Neural progenitor cell (in vitro differentiated cells): ENCODE data around the gene PACSIN2. TPM values are rescaled to one million over a fixed set of nuclear protein-coding genes. Genes with fewer than 3 reads are reported as not detected.
"Not testable (repeated sequence)": the region's sequence is repeated elsewhere in the genome, so short reads cannot be mapped to it uniquely, and the experiment has no call there.

Source experiments
- DNase-seq: peaks from one replicate; pipeline ENCODE4 v3.0.0-alpha.2; 2016; ENCODE audit warnings: low spot score
- H2AFZ ChIP-seq: fragments of 200-600 bp; sonication (generic); replicated peaks from 2 replicates; pipeline ENCODE4 v1.6.1; 2016; ENCODE audit warnings: antibody characterized with exemption
- H3F3A ChIP-seq: fragments of 200-600 bp; sonication (generic); 2 replicates; pipeline ENCODE4 v1.6.1; 2016; ENCODE audit warnings: antibody characterized with exemption, low read depth
- H3K27ac ChIP-seq: fragments of 200-600 bp; sonication (generic); 2 replicates; pipeline ENCODE4 v1.5.1; 2016; ENCODE audit warnings: mild to moderate bottlenecking
- H3K27me3 ChIP-seq: fragments of 200-600 bp; sonication (generic); 2 replicates; pipeline ENCODE4 v1.6.1; 2016; ENCODE audit warnings: mild to moderate bottlenecking, moderate library complexity
- H3K36me3 ChIP-seq: fragments of 200-600 bp; sonication (generic); 2 replicates; pipeline ENCODE4 v1.5.1; 2016
- H3K4me1 ChIP-seq: fragments of 200-600 bp; sonication (generic); 2 replicates; pipeline ENCODE4 v1.6.1; 2016; ENCODE audit warnings: mixed run types
- H3K4me2 ChIP-seq: fragments of 200-600 bp; sonication (generic); 2 replicates; pipeline ENCODE4 v1.6.1; 2016
- H3K4me3 ChIP-seq: fragments of 200-600 bp; sonication (generic); 2 replicates; pipeline ENCODE4 v1.5.1; 2016
- H3K79me2 ChIP-seq: fragments of 200-600 bp; sonication (generic); 2 replicates; pipeline ENCODE4 v1.6.1; 2016; ENCODE audit warnings: low read depth
- H3K9ac ChIP-seq: fragments of 200-600 bp; sonication (generic); 2 replicates; pipeline ENCODE4 v1.6.1; 2016
- H3K9me3 ChIP-seq: fragments of 200-600 bp; sonication (generic); 2 replicates; pipeline ENCODE4 v1.5.1; 2016; ENCODE audit warnings: low read depth
- H4K20me1 ChIP-seq: fragments of 200-600 bp; sonication (generic); 2 replicates; pipeline ENCODE4 v1.6.1; 2016; ENCODE audit warnings: low read depth
- H3K27ac Mint-ChIP-seq: 3 replicates; pipeline ENCODE4 v1.8.0; 2021; ENCODE audit warnings: mixed read lengths
- H3K27me3 Mint-ChIP-seq: 2 replicates; pipeline ENCODE4 v1.8.0; 2022; ENCODE audit warnings: low read depth, mild to moderate bottlenecking, inconsistent platforms, moderate library complexity, mixed read lengths; ENCODE audit not compliant: insufficient read depth
- H3K36me3 Mint-ChIP-seq: 3 replicates; pipeline ENCODE4 v1.8.0; 2021; ENCODE audit warnings: mixed read lengths
- H3K4me1 Mint-ChIP-seq: 3 replicates; pipeline ENCODE4 v1.8.0; 2021; ENCODE audit warnings: mixed read lengths
- H3K4me3 Mint-ChIP-seq: 3 replicates; pipeline ENCODE4 v1.8.0; 2021; ENCODE audit warnings: mild to moderate bottlenecking, moderate library complexity, mixed read lengths
- H3K9me3 Mint-ChIP-seq: 3 replicates; pipeline ENCODE4 v1.8.0; 2020; ENCODE audit warnings: mixed read lengths
- EZH2 ChIP-seq: fragments of 200-600 bp; sonication (generic); IDR thresholded peaks from 2 replicates; pipeline ENCODE4 v1.6.1; 2017; ENCODE audit warnings: antibody characterized with exemption, mild to moderate bottlenecking, moderate library complexity
- EZH2phosphoT487 ChIP-seq: fragments of 200-600 bp; sonication (generic); IDR thresholded peaks from 2 replicates; pipeline ENCODE4 v1.6.1; 2017; ENCODE audit warnings: antibody characterized with exemption
- total RNA-seq: library from RNA; depleted of rRNA; stranded (reverse); fragments of >200 nt; gene quantifications from 2 replicates; pipeline ENCODE4 v1.2.3, GENCODE V29; 2015; ENCODE audit warnings: low replicate concordance
- TF ChIP-seq, protein P1 (sequence below): fragments of 200-600 bp; sonication (generic); IDR thresholded peaks from 2 replicates; pipeline ENCODE4 v1.5.1; 2017; ENCODE audit warnings: antibody characterized with exemption, mild to moderate bottlenecking

PACSIN2 gene
- total RNA-seq, 1 donor from 2014 or later = 38.1 TPM

DNA sequence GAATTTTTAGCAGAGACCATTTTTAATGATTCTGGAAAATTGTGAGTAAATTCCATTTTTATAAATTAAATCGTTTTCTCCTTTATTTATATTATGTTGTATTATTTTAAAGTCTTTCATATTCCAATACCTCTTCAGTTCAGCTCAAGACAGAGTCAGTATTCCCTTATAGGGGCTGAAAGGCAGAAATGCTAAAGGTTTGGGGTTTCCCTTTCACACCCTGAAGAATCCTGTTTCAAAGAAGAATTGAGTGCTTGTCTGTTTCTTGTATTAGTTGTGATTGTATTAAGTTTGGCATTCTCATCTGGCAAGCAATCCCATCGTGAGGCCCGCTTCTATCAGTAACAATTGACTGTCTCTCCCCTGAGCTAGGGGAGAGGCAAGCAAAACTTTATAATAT lies 57.4 kb downstream of the PACSIN2 start:
- Histone ChIP-seq H3K9me3 (no peaks in the 10 kb centered on the region), H3K4me1 (peaks cover 24% of the 10 kb centered on the region), H3K27me3 (no peaks in the 10 kb centered on the region), H2AFZ (no peak overlapping the region), H3K4me2 (no peak overlapping the region), H3K9ac (no peak overlapping the region), H3K36me3 (no peaks in the 10 kb centered on the region), H4K20me1 (peaks cover 71% of the 10 kb centered on the region), H3K27ac (no peak overlapping the region), H3K4me3 (no peak overlapping the region), H3F3A (no peaks in the 10 kb centered on the region), H3K79me2 (peaks cover 91% of the 10 kb centered on the region)
- no peak for DNase-seq
- Mint-ChIP-seq H3K4me1 (peaks cover 51% of the 10 kb centered on the region), H3K9me3 (peaks cover 2% of the 10 kb centered on the region), H3K36me3 (peaks cover 10% of the 10 kb centered on the region), H3K27me3 (no peaks in the 10 kb centered on the region), H3K4me3 (no peak overlapping the region), H3K27ac (no peak overlapping the region)
- TF ChIP-seq EZH2phosphoT487 (no peak), EZH2 (no peak)
- TF ChIP-seq, protein P1, sequence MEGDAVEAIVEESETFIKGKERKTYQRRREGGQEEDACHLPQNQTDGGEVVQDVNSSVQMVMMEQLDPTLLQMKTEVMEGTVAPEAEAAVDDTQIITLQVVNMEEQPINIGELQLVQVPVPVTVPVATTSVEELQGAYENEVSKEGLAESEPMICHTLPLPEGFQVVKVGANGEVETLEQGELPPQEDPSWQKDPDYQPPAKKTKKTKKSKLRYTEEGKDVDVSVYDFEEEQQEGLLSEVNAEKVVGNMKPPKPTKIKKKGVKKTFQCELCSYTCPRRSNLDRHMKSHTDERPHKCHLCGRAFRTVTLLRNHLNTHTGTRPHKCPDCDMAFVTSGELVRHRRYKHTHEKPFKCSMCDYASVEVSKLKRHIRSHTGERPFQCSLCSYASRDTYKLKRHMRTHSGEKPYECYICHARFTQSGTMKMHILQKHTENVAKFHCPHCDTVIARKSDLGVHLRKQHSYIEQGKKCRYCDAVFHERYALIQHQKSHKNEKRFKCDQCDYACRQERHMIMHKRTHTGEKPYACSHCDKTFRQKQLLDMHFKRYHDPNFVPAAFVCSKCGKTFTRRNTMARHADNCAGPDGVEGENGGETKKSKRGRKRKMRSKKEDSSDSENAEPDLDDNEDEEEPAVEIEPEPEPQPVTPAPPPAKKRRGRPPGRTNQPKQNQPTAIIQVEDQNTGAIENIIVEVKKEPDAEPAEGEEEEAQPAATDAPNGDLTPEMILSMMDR = no peak

DNA sequence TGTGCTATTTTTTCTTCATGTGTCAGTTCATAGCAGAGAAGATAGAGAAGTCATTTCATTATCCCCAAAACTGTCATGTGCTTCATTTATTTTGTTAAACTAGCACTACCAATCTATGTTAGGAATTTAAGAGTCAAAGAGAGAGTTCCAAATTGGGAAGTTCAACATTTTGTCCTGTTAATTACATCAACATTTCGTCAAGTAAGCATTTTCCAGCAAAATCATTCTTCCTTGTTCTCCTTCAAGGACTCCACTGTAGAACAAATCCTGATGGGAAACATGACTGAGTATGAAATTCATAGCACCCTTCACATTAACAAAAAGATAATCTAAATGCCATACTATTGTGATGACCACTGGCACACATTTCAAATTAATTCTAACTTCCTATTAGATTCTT lies 59.1 kb downstream of the PACSIN2 start:
- no peaks in the 10 kb centered on the region for H3K36me3 ChIP-seq
- Mint-ChIP-seq H3K27ac (no peak overlapping the region), H3K27me3 (no peaks in the 10 kb centered on the region)

DNA sequence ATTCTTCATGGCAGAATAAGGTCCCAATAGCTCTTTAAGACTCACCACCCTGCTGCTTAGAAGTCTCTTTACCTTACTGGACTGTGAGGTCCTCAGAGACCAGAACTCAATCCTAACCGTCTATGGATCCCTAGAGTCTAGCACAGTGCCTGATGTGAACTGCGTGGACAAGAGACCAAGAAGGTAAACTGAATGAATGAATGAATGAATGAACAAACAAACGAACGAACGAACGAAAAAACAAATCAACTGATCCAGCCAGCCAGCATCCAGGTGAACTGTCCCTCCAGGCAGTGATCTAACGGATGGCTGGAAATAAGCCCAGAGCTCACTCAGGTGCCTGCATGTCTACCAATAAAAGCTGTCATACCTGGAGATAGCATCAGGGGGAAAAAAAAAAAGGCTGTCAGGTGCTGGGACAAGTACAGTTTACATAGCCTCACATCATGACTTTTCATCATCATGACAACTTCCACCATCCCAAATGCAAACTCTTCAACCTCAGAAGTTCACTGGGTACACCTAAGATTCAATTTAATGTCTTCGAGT lies 59.8 kb downstream of the PACSIN2 start:
- Histone ChIP-seq H3K4me1 (peaks cover 25% of the 10 kb centered on the region), H3K27ac (no peak overlapping the region), H3K9ac (no peak overlapping the region), H2AFZ (no peak overlapping the region), H3K79me2 (peaks cover 94% of the 10 kb centered on the region), H3F3A (no peaks in the 10 kb centered on the region), H3K36me3 (no peaks in the 10 kb centered on the region), H3K27me3 (no peaks in the 10 kb centered on the region), H4K20me1 (peaks cover 67% of the 10 kb centered on the region), H3K4me2 (no peak overlapping the region), H3K4me3 (no peak overlapping the region), H3K9me3 (no peaks in the 10 kb centered on the region)
- Mint-ChIP-seq H3K9me3 (peaks cover 2% of the 10 kb centered on the region), H3K27ac (no peak overlapping the region), H3K4me1 (peaks cover 50% of the 10 kb centered on the region), H3K36me3 (peaks cover 10% of the 10 kb centered on the region), H3K4me3 (no peak overlapping the region), H3K27me3 (no peaks in the 10 kb centered on the region)
- no peak for TF ChIP-seq EZH2
- TF ChIP-seq, protein P1 = no peak
- no peak for TF ChIP-seq EZH2phosphoT487
- DNase-seq = no peak

More for the DNA sequence above, 59.1 kb downstream of the PACSIN2 start:
- peaks cover 94% of the 10 kb centered on the region for H3K79me2 ChIP-seq
- no peak overlapping the region for H3K9ac ChIP-seq
- no peak overlapping the region for H3K4me3 ChIP-seq
- Mint-ChIP-seq H3K4me3 (no peak overlapping the region), H3K4me1 (peaks cover 51% of the 10 kb centered on the region), H3K36me3 (peaks cover 10% of the 10 kb centered on the region), H3K9me3 (peaks cover 2% of the 10 kb centered on the region)
- no peak for TF ChIP-seq EZH2phosphoT487
- TF ChIP-seq, protein P1 = no peak
- TF ChIP-seq EZH2 = no peak
- H3K9me3 ChIP-seq = no peaks in the 10 kb centered on the region
- no peaks in the 10 kb centered on the region for H3K27me3 ChIP-seq
- no peak overlapping the region for H3K27ac ChIP-seq
- H3K4me2 ChIP-seq = no peak overlapping the region
- H3K4me1 ChIP-seq = peaks cover 26% of the 10 kb centered on the region
- H3F3A ChIP-seq = no peaks in the 10 kb centered on the region
- no peak overlapping the region for H2AFZ ChIP-seq
- H4K20me1 ChIP-seq = peaks cover 67% of the 10 kb centered on the region
- no peak for DNase-seq

DNA sequence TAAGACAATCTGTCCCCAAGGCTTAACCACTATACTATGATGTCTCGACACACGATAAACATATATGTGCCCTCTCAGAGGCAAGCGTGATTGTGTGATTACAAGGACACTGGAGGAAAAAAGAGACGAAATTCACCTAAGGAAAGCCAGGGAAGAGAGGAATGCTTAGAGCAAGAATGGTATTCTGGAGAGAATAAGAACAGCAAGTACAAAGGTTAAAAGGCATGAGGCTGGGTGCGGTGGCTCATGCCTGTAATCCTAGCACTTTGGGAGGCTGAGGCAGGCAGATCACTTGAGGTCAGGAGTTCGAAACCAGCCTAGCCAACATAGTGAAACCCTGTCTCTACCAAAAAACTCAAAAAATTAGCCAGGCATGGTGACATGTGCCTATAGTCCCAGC lies 61.2 kb downstream of the PACSIN2 start:
- H3K27ac Mint-ChIP-seq = not testable (repeated sequence)

More for the DNA sequence above, 61.2 kb downstream of the PACSIN2 start:
- H3K4me3 Mint-ChIP-seq, H3K9me3 ChIP-seq, DNase-seq, H3K36me3 ChIP-seq, H2AFZ ChIP-seq, H3K9me3 Mint-ChIP-seq, H3K27me3 Mint-ChIP-seq, H3K36me3 Mint-ChIP-seq, H3K4me3 ChIP-seq, H3K9ac ChIP-seq, H3K4me2 ChIP-seq, H3K27ac ChIP-seq, H3K27me3 ChIP-seq, H3F3A ChIP-seq: not testable (repeated sequence)
- peaks cover 45% of the 10 kb centered on the region for H3K4me1 Mint-ChIP-seq
- Histone ChIP-seq H3K79me2 (peaks cover 97% of the 10 kb centered on the region), H4K20me1 (peaks cover 66% of the 10 kb centered on the region), H3K4me1 (peaks cover 20% of the 10 kb centered on the region)
